SK-N-SH (cell line): Measurements from ENCODE around the gene PIANP. TPM values are rescaled to one million over a fixed set of nuclear protein-coding genes. Genes with fewer than 3 reads are reported as not detected.

Experiments
- CTCF ChIA-PET: fragments of 300-600, 350-600 bp; formaldehyde crosslinking; extraction: SDS; loops from one replicate; lab custom pipeline; 2021; lab: Yijun Ruan, JAX
- POLR2A ChIA-PET: fragments of 350-600 bp; sonication (Branson Sonifier 250); formaldehyde crosslinking; extraction: SDS; loops from one replicate; lab custom pipeline; 2020; ENCODE audit warnings: antibody characterized with exemption, inconsistent platforms; lab: Yijun Ruan, JAX
- DNase-seq: peaks from one replicate; pipeline ENCODE4 v3.0.0; 2012
- H2AFZ ChIP-seq: fragments of 200-600 bp; sonication (generic); 2 replicates; pipeline ENCODE4 v1.8.1; 2016; ENCODE audit warnings: antibody characterized with exemption, mild to moderate bottlenecking, low read depth
- H3F3A ChIP-seq: fragments of 200-600 bp; sonication (generic); replicated peaks from 2 replicates; pipeline ENCODE3; 2016; ENCODE audit warnings: antibody characterized with exemption, mild to moderate bottlenecking; ENCODE audit not compliant: insufficient read depth
- H3K27ac ChIP-seq, 2 experiments: fragments of 200-500 bp in 1 of 2; fragments of 200-600 bp in 1 of 2; sonication (Bioruptor generic) in 1 of 2; sonication (generic), shearing (Covaris generic) in 1 of 2; 2 replicates each; pipeline versions ENCODE4 v1.5.1 to v1.6.1; 2014 to 2016; ENCODE audit warnings: low read depth in 2 of 2, inconsistent platforms in 1 of 2, low read length in 1 of 2, mild to moderate bottlenecking in 1 of 2, mixed read lengths in 1 of 2
- H3K27me3 ChIP-seq: fragments of 200-600 bp; sonication (generic), shearing (Covaris generic); 2 replicates; pipeline ENCODE4 v1.6.1; 2016; ENCODE audit warnings: mixed run types; ENCODE audit not compliant: insufficient read depth
- H3K36me3 ChIP-seq, 2 experiments: fragments of 200-500 bp in 1 of 2; fragments of 200-600 bp in 1 of 2; sonication (Bioruptor generic) in 1 of 2; sonication (generic) in 1 of 2; replicated peaks in 1 of 2; 2 replicates each; pipeline versions ENCODE3 to v1.5.1; 2014 to 2016; ENCODE audit warnings: low read length in 1 of 2, mild to moderate bottlenecking in 1 of 2; ENCODE audit not compliant: insufficient read depth in 2 of 2, control insufficient read depth in 1 of 2
- H3K4me1 ChIP-seq, 2 experiments: fragments of 200-500 bp in 1 of 2; fragments of 200-600 bp in 1 of 2; sonication (Bioruptor generic) in 1 of 2; sonication (generic), shearing (Covaris generic) in 1 of 2; 2 replicates each; pipeline versions ENCODE4 v1.5.1 to v1.6.1; 2014 to 2016; ENCODE audit warnings: low read depth in 1 of 2, low read length in 1 of 2, mixed run types in 1 of 2; ENCODE audit not compliant: insufficient read depth in 2 of 2, control insufficient read depth in 1 of 2
- H3K4me2 ChIP-seq: fragments of 200-600 bp; sonication (generic), shearing (Covaris generic); 2 replicates; pipeline ENCODE4 v1.6.1; 2017; ENCODE audit warnings: mixed run types
- H3K4me3 ChIP-seq, 2 experiments: fragments of 200-500 bp in 1 of 2; fragments of 200-600 bp in 1 of 2; sonication (Bioruptor generic) in 1 of 2; sonication (generic), shearing (Covaris generic) in 1 of 2; 2 replicates each; pipeline versions ENCODE4 v1.5.1 to v1.8.1; 2014 to 2016; ENCODE audit warnings: low read depth in 2 of 2, inconsistent platforms in 1 of 2, low read length in 1 of 2, mild to moderate bottlenecking in 1 of 2, mixed read lengths in 1 of 2, moderate library complexity in 1 of 2
- H3K79me2 ChIP-seq: fragments of 200-600 bp; sonication (generic); 2 replicates; pipeline ENCODE4 v1.8.1; 2017; ENCODE audit warnings: mild to moderate bottlenecking; ENCODE audit not compliant: insufficient read depth
- H3K9ac ChIP-seq: fragments of 200-600 bp; sonication (generic); 2 replicates; pipeline ENCODE4 v1.6.1; 2017; ENCODE audit warnings: mixed run types
- H3K9me2 ChIP-seq: fragments of 200-600 bp; sonication (generic); 2 replicates; pipeline ENCODE4 v1.6.1; 2017; ENCODE audit warnings: mixed run types
- H3K9me3 ChIP-seq: fragments of 200-600 bp; sonication (generic); 2 replicates; pipeline ENCODE4 v1.6.1; 2017; ENCODE audit warnings: mixed run types, mild to moderate bottlenecking, moderate library complexity
- H4K20me1 ChIP-seq: fragments of 200-600 bp; sonication (generic); 2 replicates; pipeline ENCODE4 v1.6.1; 2017; ENCODE audit warnings: mild to moderate bottlenecking, mixed run types; ENCODE audit not compliant: insufficient read depth
- CTCF ChIP-seq: fragments of 200-600 bp; sonication (generic); IDR thresholded peaks from 2 replicates; pipeline ENCODE4 v1.6.1; 2017; ENCODE audit warnings: antibody characterized with exemption, mild to moderate bottlenecking, moderate library complexity
- EP300 ChIP-seq, 2 experiments: IDR thresholded peaks; 2 replicates each; pipeline versions ENCODE4 v1.4.0 to v1.6.1; 2012; ENCODE audit warnings: borderline replicate concordance in 1 of 2, low read depth in 1 of 2, low read length in 1 of 2
- EZH2phosphoT487 ChIP-seq: fragments of 200-600 bp; sonication (generic); IDR thresholded peaks from 2 replicates; pipeline ENCODE4 v1.6.1; 2017; ENCODE audit warnings: low read depth, mixed run types, mild to moderate bottlenecking, antibody characterized with exemption, moderate library complexity, borderline replicate concordance
- GABPA ChIP-seq: IDR thresholded peaks from 2 replicates; pipeline ENCODE4 v1.4.0; 2012; ENCODE audit warnings: low read depth, mild to moderate bottlenecking
- IRF3 ChIP-seq: fragments of 150-350 bp; IDR thresholded peaks from 2 replicates; pipeline ENCODE4 v1.6.1; 2016; ENCODE audit warnings: mild to moderate bottlenecking, low read depth, low read length
- JUND ChIP-seq: IDR thresholded peaks from 2 replicates; pipeline ENCODE4 v1.4.0; 2012
- POLR2AphosphoS5 ChIP-seq: IDR thresholded peaks from 2 replicates; pipeline ENCODE4 v1.6.1; 2012; ENCODE audit warnings: low read depth, low read length
- REST ChIP-seq: IDR thresholded peaks from 2 replicates; pipeline ENCODE4 v1.6.1; 2012; ENCODE audit warnings: mild to moderate bottlenecking, low read depth, low read length, moderate library complexity
- RFX5 ChIP-seq: IDR thresholded peaks from 2 replicates; pipeline ENCODE4 v1.6.1; 2012; ENCODE audit warnings: mild to moderate bottlenecking, improper control_type of control experiment, low read length
- RXRA ChIP-seq: IDR thresholded peaks from 2 replicates; pipeline ENCODE4 v1.4.0; 2012; ENCODE audit warnings: low read depth, mild to moderate bottlenecking, borderline replicate concordance
- SMC3 ChIP-seq: IDR thresholded peaks from 2 replicates; pipeline ENCODE4 v1.6.1; 2012; ENCODE audit warnings: low read depth, low read length, improper control_type of control experiment
- TCF12 ChIP-seq: IDR thresholded peaks from 2 replicates; pipeline ENCODE4 v1.4.0; 2012
- USF1 ChIP-seq: IDR thresholded peaks from 2 replicates; pipeline ENCODE4 v1.4.0; 2012; ENCODE audit warnings: low read depth, borderline replicate concordance
- USF2 ChIP-seq: fragments of 150-350 bp; IDR thresholded peaks from 2 replicates; pipeline ENCODE4 v1.6.1; 2017; ENCODE audit warnings: antibody characterized with exemption, low read length, low read depth, borderline replicate concordance
- WGBS: methylation state at CpG from one replicate; pipeline ENCODE4 v1.1.6; 2017; ENCODE audit warnings: low lambda C conversion rate; 5-methylcytosine and 5-hydroxymethylcytosine counted together
- polyA plus RNA-seq, 3 experiments: library from polyadenylated mRNA; depleted of rRNA; stranded (reverse); fragments of >200 nt; gene quantifications; 2 replicates each; pipeline ENCODE4 v1.2.3, GENCODE V29; 2012

Gene PIANP
- polyA plus RNA-seq, 1 of the 3 experiments (the other 2 are of a cell fraction), result 9.9 TPM

- Histone ChIP-seq H3F3A (peaks cover 16% of the 10 kb centered on the region), H3K9me2 (no peaks in the 10 kb centered on the region), H3K4me1 (peaks cover 13 to 14% of the 10 kb centered on the region in 2 experiments; a peak in 2 of 4 replicates), H3K27me3 (no peaks in the 10 kb centered on the region), H3K79me2 (peaks cover 29% of the 10 kb centered on the region), H3K4me2 (no peak overlapping the region), H3K9ac (no peak overlapping the region), H3K36me3 (peaks cover 3 to 19% of the 10 kb centered on the region in 2 experiments), H3K27ac (no peak overlapping the region), H4K20me1 (no peaks in the 10 kb centered on the region), H3K9me3 (no peaks in the 10 kb centered on the region), H2AFZ (no peak overlapping the region), H3K4me3 (no peak overlapping the region)
- WGBS, result 83% methylated on average over 7 of the region's 9 CpGs
- no peak for TF ChIP-seq USF2
- TF ChIP-seq EP300 (IDR thresholded peaks at IDR 0.05; ENCODE audit: borderline replicate concordance in 1 of 2, low read depth in 1 of 2, low read length in 1 of 2), result no peak
- TF ChIP-seq RFX5, result no peak
- TF ChIP-seq POLR2AphosphoS5, result no peak
- no peak for TF ChIP-seq EZH2phosphoT487
- no peak for TF ChIP-seq SMC3
- TF ChIP-seq CTCF, result no peak
- TF ChIP-seq GABPA, result no peak
- no peak for TF ChIP-seq IRF3
- no peak for DNase-seq
- CTCF ChIA-PET, result interaction anchor here (0.8 to 4.8 kb wide), 3 partner anchors 10 to 139 kb away, joined by 3 to 19 read pairs (median 10); partner anchors contain the start of genes IFFO1 and MLF2
- POLR2A ChIA-PET, result interaction anchor here (1.1 kb wide), 1 partner anchor 71 kb away, joined by 3 read pairs; the partner anchor contains the start of gene PTMS
These were observed 5.9 kb downstream of the PIANP start for GRCh38 chr12:6694701-6695100.

- Histone ChIP-seq H3K4me2 (no peak overlapping the region), H3K9me3 (no peaks in the 10 kb centered on the region), H3K4me1 (peaks cover 9 to 10% of the 10 kb centered on the region in 2 experiments; a peak in 2 of 4 replicates), H3K9ac (no peak overlapping the region), H3K9me2 (no peaks in the 10 kb centered on the region), H4K20me1 (no peaks in the 10 kb centered on the region), H3K79me2 (peaks cover 22% of the 10 kb centered on the region), H3K36me3 (peaks cover 3 to 19% of the 10 kb centered on the region in 2 experiments)
- CTCF ChIA-PET, result interaction anchor here (0.9 to 4.8 kb wide), 2 partner anchors 10 to 59 kb away, joined by 3 to 19 read pairs; partner anchors contain the start of gene MLF2
- TF ChIP-seq JUND (no peak), REST (no peak), TCF12 (no peak), RXRA (no peak), USF1 (no peak)
- TF ChIP-seq, all 33 proteins: peak for 0
- no peak for DNase-seq
- Histone ChIP-seq H2AFZ (no peak overlapping the region), H3K27me3 (no peaks in the 10 kb centered on the region), H3K27ac (no peak overlapping the region), H3F3A (peaks cover 10% of the 10 kb centered on the region), H3K4me3 (no peak overlapping the region)
- POLR2A ChIA-PET, result interaction anchor here (0.6 to 1.1 kb wide), 2 partner anchors 51 to 72 kb away, joined by 3 read pairs; partner anchors contain the start of gene PTMS
- 87% methylated on average over 4 of the region's 4 CpGs for WGBS
These were observed 6.7 kb downstream of the PIANP start for GRCh38 chr12:6693832-6694355.
